SJCRH30 (cell line): Measurements from ENCODE around the gene CHCHD4. TPM values are rescaled to one million over a fixed set of nuclear protein-coding genes. Genes with fewer than 3 reads are reported as not detected.

Experiments
- DNase-seq, 2 experiments: peaks; one replicate each; pipeline ENCODE4 v3.0.0-alpha.2; 2015 to 2020
- H3K27ac ChIP-seq: fragments of 250-450 bp; sonication (Bioruptor Pico); 2 replicates; pipeline ENCODE4 v1.5.1; 2020; ENCODE audit warnings: mild to moderate bottlenecking, moderate library complexity
- H3K27me3 ChIP-seq: fragments of 250-450 bp; sonication (Bioruptor Pico); 2 replicates; pipeline ENCODE4 v1.5.1; 2020; ENCODE audit warnings: mild to moderate bottlenecking, moderate library complexity
- H3K36me3 ChIP-seq: fragments of 250-450 bp; sonication (Bioruptor Pico); 2 replicates; pipeline ENCODE4 v1.5.1; 2020; ENCODE audit warnings: mild to moderate bottlenecking, moderate library complexity
- H3K4me1 ChIP-seq: fragments of 250-450 bp; sonication (Bioruptor Pico); 2 replicates; pipeline ENCODE4 v1.5.1; 2020; ENCODE audit warnings: mild to moderate bottlenecking, moderate library complexity
- H3K4me3 ChIP-seq: fragments of 250-450 bp; sonication (Bioruptor Pico); 2 replicates; pipeline ENCODE4 v1.5.1; 2020; ENCODE audit warnings: mild to moderate bottlenecking, moderate library complexity
- H3K9me3 ChIP-seq: fragments of 250-450 bp; sonication (Bioruptor Pico); replicated peaks from 2 replicates; pipeline ENCODE4 v1.5.1; 2020; ENCODE audit warnings: mild to moderate bottlenecking, moderate library complexity
- total RNA-seq: library from RNA; depleted of rRNA; stranded (reverse); fragments of >200 nt; shearing (Covaris generic); gene quantifications from 2 replicates; pipeline ENCODE4 v1.2.3, GENCODE V29; 2014

Gene CHCHD4
- total RNA-seq, 1 experiment from 2014 or later, result 27.0 TPM

DNA sequence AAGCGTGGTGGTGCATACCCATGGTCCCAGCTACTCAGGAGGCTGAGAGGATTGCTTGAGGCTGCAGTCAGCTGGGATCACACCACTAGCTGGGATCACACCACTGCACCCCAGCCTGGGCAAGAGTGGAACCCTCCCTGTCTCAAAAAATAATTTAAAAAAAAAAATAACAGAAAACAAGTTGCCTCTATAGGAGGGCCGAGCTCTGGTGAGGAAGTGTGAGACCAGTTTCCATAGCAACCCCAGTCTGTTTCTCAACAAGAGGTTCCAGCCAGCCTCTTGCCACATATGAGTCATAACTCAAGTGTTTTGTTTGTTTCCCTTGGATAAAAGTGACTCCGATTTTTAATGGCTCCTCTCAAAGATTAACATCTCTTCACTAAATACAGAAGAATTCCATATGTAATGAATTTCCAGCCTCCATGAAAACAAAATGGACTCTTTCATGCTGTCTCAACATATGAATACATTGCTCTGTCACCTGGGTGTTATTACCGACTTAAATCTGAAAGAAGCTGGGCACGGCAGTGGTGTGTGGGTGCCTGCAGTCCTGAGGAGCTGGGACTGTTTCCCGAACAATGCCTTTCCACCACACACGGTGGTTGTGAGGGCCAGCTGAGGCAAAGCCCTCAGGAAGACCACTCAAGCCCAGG, 19.9 kb upstream of the CHCHD4 start:
- H3K27me3 ChIP-seq, result no peaks in the 10 kb centered on the region
- peak overlapping the region; percentile 37 for H3K4me3 ChIP-seq
- peaks cover 2% of the 10 kb centered on the region for H3K36me3 ChIP-seq
- H3K9me3 ChIP-seq, result no peaks in the 10 kb centered on the region
- DNase-seq, result peak; percentile 83 to 85
- H3K4me1 ChIP-seq, result peaks cover 28% of the 10 kb centered on the region
- H3K27ac ChIP-seq, result peak overlapping the region; percentile 77

- Histone ChIP-seq H3K4me1 (peaks cover 28% of the 10 kb centered on the region), H3K27ac (peak overlapping the region; percentile 77)
These were observed 18.9 kb upstream of the CHCHD4 start for GRCh38 chr3:14143271-14144225.

DNA sequence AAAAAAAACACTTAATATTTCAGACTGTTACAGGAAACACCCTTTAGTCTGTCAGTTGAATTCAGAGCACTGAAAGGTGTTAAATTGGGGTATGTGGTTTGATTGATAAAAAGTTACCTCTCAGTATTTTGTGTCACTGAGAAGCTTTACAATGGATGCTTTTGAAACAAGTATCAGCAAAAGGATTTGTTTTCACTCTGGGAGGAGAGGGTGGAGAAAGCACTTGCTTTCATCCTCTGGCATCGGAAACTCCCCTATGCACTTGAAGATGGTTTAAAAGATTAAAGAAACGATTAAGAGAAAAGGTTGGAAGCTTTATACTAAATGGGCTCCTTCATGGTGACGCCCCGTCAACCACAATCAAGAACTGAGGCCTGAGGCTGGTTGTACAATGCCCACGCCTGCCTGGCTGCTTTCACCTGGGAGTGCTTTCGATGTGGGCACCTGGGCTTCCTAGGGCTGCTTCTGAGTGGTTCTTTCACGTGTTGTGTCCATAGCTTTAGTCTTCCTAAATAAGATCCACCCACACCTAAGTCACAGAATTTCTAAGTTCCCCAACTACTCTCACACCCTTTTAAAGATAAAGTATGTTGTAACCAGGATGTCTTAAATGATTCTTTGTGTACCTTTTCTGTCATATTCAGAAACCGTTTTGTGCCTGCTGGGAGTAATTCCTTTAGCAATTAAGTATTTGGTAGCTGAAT, 18.0 kb upstream of the CHCHD4 start:
- Histone ChIP-seq H3K27ac (no peak overlapping the region), H3K27me3 (no peaks in the 10 kb centered on the region), H3K9me3 (no peaks in the 10 kb centered on the region), H3K36me3 (peaks cover 9% of the 10 kb centered on the region), H3K4me3 (no peak overlapping the region), H3K4me1 (peaks cover 28% of the 10 kb centered on the region)
- no peak for DNase-seq

More at GRCh38 chr3:14143271-14144225, 18.9 kb upstream of the CHCHD4 start:
- Histone ChIP-seq H3K4me3 (no peak overlapping the region), H3K36me3 (peaks cover 6% of the 10 kb centered on the region), H3K27me3 (no peaks in the 10 kb centered on the region), H3K9me3 (no peaks in the 10 kb centered on the region)
- DNase-seq, result peak; percentile 29 to 34

DNA sequence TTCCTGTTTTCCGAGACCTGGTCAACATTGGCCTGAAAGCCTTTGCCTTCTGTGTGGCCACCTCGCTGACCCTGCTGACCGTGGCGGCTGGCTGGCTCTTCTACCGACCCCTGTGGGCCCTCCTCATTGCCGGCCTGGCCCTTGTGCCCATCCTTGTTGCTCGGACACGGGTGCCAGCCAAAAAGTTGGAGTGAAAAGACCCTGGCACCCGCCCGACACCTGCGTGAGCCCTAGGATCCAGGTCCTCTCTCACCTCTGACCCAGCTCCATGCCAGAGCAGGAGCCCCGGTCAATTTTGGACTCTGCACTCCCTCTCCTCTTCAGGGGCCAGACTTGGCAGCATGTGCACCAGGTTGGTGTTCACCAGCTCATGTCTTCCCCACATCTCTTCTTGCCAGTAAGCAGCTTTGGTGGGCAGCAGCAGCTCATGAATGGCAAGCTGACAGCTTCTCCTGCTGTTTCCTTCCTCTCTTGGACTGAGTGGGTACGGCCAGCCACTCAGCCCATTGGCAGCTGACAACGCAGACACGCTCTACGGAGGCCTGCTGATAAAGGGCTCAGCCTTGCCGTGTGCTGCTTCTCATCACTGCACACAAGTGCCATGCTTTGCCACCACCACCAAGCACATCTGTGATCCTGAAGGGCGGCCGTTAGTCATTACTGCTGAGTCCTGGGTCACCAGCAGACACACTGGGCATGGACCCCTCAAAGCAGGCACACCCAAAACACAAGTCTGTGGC, 17.1 kb upstream of the CHCHD4 start:
- peaks cover 8% of the 10 kb centered on the region for H3K36me3 ChIP-seq
- H3K4me1 ChIP-seq, result peaks cover 28% of the 10 kb centered on the region
- no peak for DNase-seq
- H3K27me3 ChIP-seq, result no peaks in the 10 kb centered on the region
- H3K4me3 ChIP-seq, result no peak overlapping the region
- no peaks in the 10 kb centered on the region for H3K9me3 ChIP-seq
- H3K27ac ChIP-seq, result no peak overlapping the region

DNA sequence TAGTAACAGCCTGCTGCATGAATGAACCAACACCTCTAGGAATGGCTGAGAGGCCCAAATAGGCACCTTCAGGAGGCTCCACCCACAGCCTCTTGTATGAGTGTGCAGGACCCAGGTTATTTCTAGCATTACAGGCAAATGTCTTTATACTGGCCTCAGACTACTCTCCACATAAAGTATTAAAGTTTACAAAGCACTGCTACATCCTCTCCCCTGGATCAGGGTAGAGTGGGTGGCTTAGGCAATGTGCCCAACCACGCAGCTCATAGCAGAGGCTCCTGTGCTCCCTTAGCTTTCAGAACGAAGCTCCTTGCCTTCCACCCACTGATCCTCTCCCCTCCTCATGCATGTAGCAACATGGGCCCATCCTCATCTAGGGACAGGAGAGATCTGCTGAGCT, 16.5 kb upstream of the CHCHD4 start:
- H3K4me3 ChIP-seq, result no peak overlapping the region
- H3K36me3 ChIP-seq, result peaks cover 12% of the 10 kb centered on the region
- no peaks in the 10 kb centered on the region for H3K9me3 ChIP-seq
- peaks cover 27% of the 10 kb centered on the region for H3K4me1 ChIP-seq
- no peak for DNase-seq
- no peak overlapping the region for H3K27ac ChIP-seq
- no peaks in the 10 kb centered on the region for H3K27me3 ChIP-seq

DNA sequence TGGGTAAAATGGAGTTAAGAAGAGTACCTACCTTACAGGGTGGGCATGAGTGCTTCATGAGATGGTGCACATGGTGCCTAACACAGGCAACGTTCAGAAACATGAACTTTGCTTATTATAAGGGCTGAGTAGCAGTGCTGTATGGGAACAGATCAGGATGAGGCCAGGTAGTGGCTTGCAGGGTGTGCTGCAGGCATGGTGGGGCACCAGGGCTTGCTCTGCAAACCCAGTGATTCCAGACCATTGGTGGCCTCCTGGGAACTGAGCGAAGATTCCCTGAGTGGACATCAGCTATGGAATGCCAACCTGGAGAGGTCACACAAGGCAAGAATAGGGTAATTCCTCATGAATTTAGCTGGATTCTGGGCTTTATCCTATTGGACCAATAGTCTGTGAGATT, 16.0 kb upstream of the CHCHD4 start:
- Histone ChIP-seq H3K27ac (no peak overlapping the region), H3K4me1 (peaks cover 22% of the 10 kb centered on the region), H3K36me3 (peaks cover 16% of the 10 kb centered on the region), H3K27me3 (no peaks in the 10 kb centered on the region), H3K4me3 (no peak overlapping the region), H3K9me3 (no peaks in the 10 kb centered on the region)
- no peak for DNase-seq

GRCh38 chr3:14139771-14140170, 15.1 kb upstream of the CHCHD4 start:
- no peak for DNase-seq
- no peaks in the 10 kb centered on the region for H3K9me3 ChIP-seq
- no peaks in the 10 kb centered on the region for H3K27me3 ChIP-seq
- peaks cover 17% of the 10 kb centered on the region for H3K4me1 ChIP-seq
- no peak overlapping the region for H3K4me3 ChIP-seq
- H3K36me3 ChIP-seq, result peaks cover 16% of the 10 kb centered on the region
- H3K27ac ChIP-seq, result no peak overlapping the region

DNA sequence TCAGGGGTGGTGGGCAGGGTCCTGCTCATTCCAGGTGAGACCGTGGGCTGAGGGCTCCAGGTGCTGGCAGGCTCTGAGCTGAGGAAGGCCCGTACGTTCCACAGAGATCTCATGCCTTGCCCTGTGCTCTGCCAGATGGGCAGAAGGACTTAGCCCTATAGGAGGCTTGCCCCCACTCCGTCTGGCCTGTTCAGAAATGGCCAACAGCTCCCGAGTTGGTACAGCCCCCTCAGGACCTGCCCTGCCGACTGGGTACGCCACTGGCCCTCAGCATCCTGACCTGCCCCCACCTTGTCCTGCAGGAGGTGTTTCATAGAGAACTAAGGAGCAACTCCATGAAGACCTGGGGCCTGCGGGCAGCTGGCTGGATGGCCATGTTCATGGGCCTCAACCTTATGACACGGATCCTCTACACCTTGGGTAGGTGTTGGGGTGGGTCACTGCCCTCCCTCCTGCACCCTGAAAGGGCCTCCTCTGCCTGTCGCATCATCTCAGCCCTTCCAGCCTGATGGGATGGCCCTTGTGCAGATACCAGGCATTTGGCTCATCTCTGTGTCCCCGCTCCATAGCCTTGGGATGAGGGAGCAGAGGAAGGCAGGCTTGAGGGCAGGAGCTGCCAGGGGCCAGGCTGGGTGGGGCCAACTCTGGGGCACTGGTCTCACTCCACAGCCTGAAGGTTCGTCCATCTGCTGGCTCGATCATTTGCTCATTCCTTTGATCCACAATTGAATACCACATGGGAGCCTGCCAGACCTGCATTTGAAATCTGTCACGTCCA, 14.4 kb upstream of the CHCHD4 start:
- Histone ChIP-seq H3K4me1 (peaks cover 11% of the 10 kb centered on the region), H3K27ac (no peak overlapping the region), H3K9me3 (no peaks in the 10 kb centered on the region), H3K4me3 (no peak overlapping the region), H3K27me3 (no peaks in the 10 kb centered on the region), H3K36me3 (peaks cover 21% of the 10 kb centered on the region)
- DNase-seq, result no peak

- Histone ChIP-seq H3K36me3 (peaks cover 29% of the 10 kb centered on the region), H3K27ac (no peak overlapping the region)
These were observed 13.6 kb upstream of the CHCHD4 start for GRCh38 chr3:14138109-14138877.

GRCh38 chr3:14137445-14137844, 12.8 kb upstream of the CHCHD4 start:
- Histone ChIP-seq H3K4me1 (no peaks in the 10 kb centered on the region), H3K9me3 (no peaks in the 10 kb centered on the region), H3K27me3 (no peaks in the 10 kb centered on the region), H3K36me3 (peaks cover 35% of the 10 kb centered on the region), H3K27ac (no peak overlapping the region), H3K4me3 (no peak overlapping the region)
- no peak for DNase-seq

More at GRCh38 chr3:14138109-14138877, 13.6 kb upstream of the CHCHD4 start:
- H3K9me3 ChIP-seq, result no peaks in the 10 kb centered on the region
- H3K27me3 ChIP-seq, result no peaks in the 10 kb centered on the region
- DNase-seq, result no peak
- H3K4me3 ChIP-seq, result no peak overlapping the region
- H3K4me1 ChIP-seq, result peaks cover 3% of the 10 kb centered on the region

- H3K4me1 ChIP-seq, result no peaks in the 10 kb centered on the region
- H3K4me3 ChIP-seq, result no peak overlapping the region
- H3K9me3 ChIP-seq, result no peaks in the 10 kb centered on the region
- peaks cover 36% of the 10 kb centered on the region for H3K36me3 ChIP-seq
- DNase-seq, result no peak
- H3K27me3 ChIP-seq, result no peaks in the 10 kb centered on the region
- H3K27ac ChIP-seq, result no peak overlapping the region
These were observed 12.3 kb upstream of the CHCHD4 start for GRCh38 chr3:14137004-14137403.

DNA sequence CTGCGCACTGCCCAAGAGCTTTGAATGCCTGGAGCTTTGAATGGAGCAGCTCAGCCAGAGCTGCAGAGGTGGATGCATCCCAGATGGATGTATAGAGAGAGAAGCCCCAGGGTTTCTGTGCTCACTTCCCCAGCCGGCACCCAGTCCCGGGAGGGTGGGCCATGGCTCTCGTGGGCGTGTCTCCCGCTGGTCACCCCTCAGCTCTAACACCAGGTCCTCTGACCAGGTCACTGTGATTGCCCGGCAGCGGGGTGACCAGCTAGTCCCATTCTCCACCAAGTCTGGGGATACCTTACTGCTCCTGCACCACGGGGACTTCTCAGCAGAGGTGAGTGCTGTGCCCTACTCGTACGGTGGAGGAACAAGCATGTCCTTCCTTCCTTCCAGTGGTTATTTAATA, 10.9 kb upstream of the CHCHD4 start:
- Histone ChIP-seq H3K36me3 (peaks cover 47% of the 10 kb centered on the region), H3K9me3 (no peaks in the 10 kb centered on the region), H3K27ac (no peak overlapping the region), H3K4me3 (no peak overlapping the region), H3K27me3 (no peaks in the 10 kb centered on the region), H3K4me1 (no peaks in the 10 kb centered on the region)
- no peak for DNase-seq

DNA sequence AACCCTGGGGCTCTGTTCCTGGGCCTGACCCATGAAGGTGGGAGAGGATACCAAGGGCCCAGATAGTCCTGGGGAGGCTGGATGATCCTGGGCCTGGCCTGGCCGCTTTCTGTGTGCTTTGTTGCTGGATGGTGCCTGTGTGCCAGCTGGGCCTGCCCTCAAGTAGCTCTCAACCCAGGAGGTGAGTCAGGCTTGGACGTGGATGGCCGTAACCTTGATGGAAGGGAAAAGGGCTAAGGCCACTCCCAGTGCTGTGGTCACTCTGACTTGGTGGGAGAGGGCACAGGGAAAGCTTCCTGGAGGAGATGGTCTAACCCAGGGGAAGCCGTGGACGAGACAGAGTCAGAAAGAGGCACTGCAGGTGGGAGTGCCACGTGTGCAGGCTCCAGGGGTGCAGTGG, 9.6 kb upstream of the CHCHD4 start:
- Histone ChIP-seq H3K4me1 (no peaks in the 10 kb centered on the region), H3K4me3 (no peak overlapping the region), H3K36me3 (peaks cover 57% of the 10 kb centered on the region), H3K27ac (no peak overlapping the region), H3K27me3 (no peaks in the 10 kb centered on the region), H3K9me3 (no peaks in the 10 kb centered on the region)
- no peak for DNase-seq
